GM23338 (cell line): ENCODE data around the gene MAPK8. TPM values are rescaled to one million over a fixed set of nuclear protein-coding genes. Genes with fewer than 3 reads are reported as not detected.

Experiments
- ATAC-seq: fragments of 200-7000 bp; cut with Tn5 transposase; 3 replicates; pipeline ENCODE4 v1.9.1; 2020
- DNase-seq: peaks from one replicate; pipeline ENCODE4 v3.0.0-alpha.2; 2015; ENCODE audit warnings: low spot score
- H2AFZ ChIP-seq: fragments of 200-600 bp; sonication (generic); 2 replicates; pipeline ENCODE4 v1.8.0; 2016; ENCODE audit warnings: antibody characterized with exemption, mild to moderate bottlenecking, moderate library complexity
- H3F3A ChIP-seq: fragments of 200-600 bp; sonication (generic); replicated peaks from 2 replicates; pipeline ENCODE4 v1.8.0; 2017; ENCODE audit warnings: antibody characterized with exemption, mixed run types, low read depth
- H3K27ac ChIP-seq: fragments of 200-600 bp; sonication (generic); 2 replicates; pipeline ENCODE4 v1.6.1; 2016; ENCODE audit warnings: low read depth
- H3K27me3 ChIP-seq: fragments of 200-600 bp; sonication (generic); 2 replicates; pipeline ENCODE4 v1.8.0; 2016; ENCODE audit warnings: mild to moderate bottlenecking, mixed run types, moderate library complexity; ENCODE audit not compliant: insufficient read depth
- H3K36me3 ChIP-seq: fragments of 200-600 bp; sonication (generic); 2 replicates; pipeline ENCODE4 v1.8.0; 2016; ENCODE audit warnings: mild to moderate bottlenecking; ENCODE audit not compliant: insufficient read depth
- H3K4me1 ChIP-seq: fragments of 200-600 bp; sonication (generic); 2 replicates; pipeline ENCODE4 v1.8.0; 2016; ENCODE audit warnings: mild to moderate bottlenecking, moderate library complexity; ENCODE audit not compliant: insufficient read depth
- H3K4me2 ChIP-seq: fragments of 200-600 bp; sonication (generic); 2 replicates; pipeline ENCODE4 v1.7.1; 2017; ENCODE audit warnings: mixed run types
- H3K4me3 ChIP-seq: fragments of 200-600 bp; sonication (generic); 2 replicates; pipeline ENCODE4 v1.6.1; 2016; ENCODE audit warnings: mixed run types
- H3K79me2 ChIP-seq: fragments of 200-600 bp; sonication (generic); replicated peaks from 2 replicates; pipeline ENCODE4 v1.8.0; 2017; ENCODE audit warnings: mild to moderate bottlenecking; ENCODE audit not compliant: insufficient read depth
- H3K9me2 ChIP-seq: fragments of 200-600 bp; sonication (generic); 2 replicates; pipeline ENCODE4 v1.8.0; 2017; ENCODE audit not compliant: insufficient read depth
- H4K20me1 ChIP-seq: fragments of 200-600 bp; sonication (generic); replicated peaks from 2 replicates; pipeline ENCODE4 v1.8.0; 2017; ENCODE audit warnings: mild to moderate bottlenecking; ENCODE audit not compliant: insufficient read depth
- H3K27ac Mint-ChIP-seq: 2 replicates; pipeline ENCODE4 v1.8.0; 2020; ENCODE audit warnings: inconsistent platforms, mild to moderate bottlenecking, moderate library complexity, mixed read lengths
- H3K27me3 Mint-ChIP-seq: 3 replicates; pipeline ENCODE4 v1.8.0; 2022; ENCODE audit warnings: low read depth, mild to moderate bottlenecking, moderate library complexity, mixed read lengths, inconsistent platforms; ENCODE audit not compliant: insufficient read depth, poor library complexity
- H3K36me3 Mint-ChIP-seq: 3 replicates; pipeline ENCODE4 v1.8.0; 2021; ENCODE audit warnings: low read depth, mild to moderate bottlenecking, inconsistent platforms, moderate library complexity, mixed read lengths
- H3K4me1 Mint-ChIP-seq: 3 replicates; pipeline ENCODE4 v1.8.0; 2020; ENCODE audit warnings: mild to moderate bottlenecking, inconsistent platforms, mixed read lengths
- H3K4me3 Mint-ChIP-seq: 3 replicates; pipeline ENCODE4 v1.8.0; 2021; ENCODE audit warnings: moderate library complexity, mild to moderate bottlenecking, inconsistent platforms, mixed read lengths
- H3K9me3 Mint-ChIP-seq: 3 replicates; pipeline ENCODE4 v1.8.0; 2020; ENCODE audit warnings: moderate library complexity, mild to moderate bottlenecking, inconsistent platforms, mixed read lengths
- CREB1 ChIP-seq: fragments of 250-450 bp; sonication (Bioruptor Pico); IDR thresholded peaks from 2 replicates; pipeline ENCODE4 v1.5.0; 2020; ENCODE audit warnings: low read depth, mild to moderate bottlenecking, moderate library complexity
- CTCF ChIP-seq, 2 experiments: fragments of 200-600 bp in 1 of 2; sonication (generic) in 1 of 2; conservative IDR thresholded peaks; 2 replicates each; pipeline versions ENCODE4 v1.5.1 to v1.6.1; 2016 to 2017; ENCODE audit warnings: antibody characterized with exemption in 2 of 2, low read depth in 2 of 2, mild to moderate bottlenecking in 2 of 2, moderate library complexity in 1 of 2
- ETS1 ChIP-seq: IDR thresholded peaks from 2 replicates; pipeline ENCODE4 v1.6.1; 2016; ENCODE audit warnings: antibody characterized with exemption
- EZH2 ChIP-seq: fragments of 200-600 bp; sonication (generic); IDR thresholded peaks from one replicate; pipeline ENCODE4 v1.8.0; 2017; ENCODE audit warnings: antibody characterized with exemption, mild to moderate bottlenecking, low read depth; ENCODE audit not compliant: unreplicated experiment
- EZH2phosphoT487 ChIP-seq: fragments of 200-600 bp; sonication (generic); IDR thresholded peaks from one replicate; pipeline ENCODE4 v1.8.1; 2018; ENCODE audit warnings: antibody characterized with exemption; ENCODE audit not compliant: unreplicated experiment
- JUNB ChIP-seq: IDR thresholded peaks from one replicate; pipeline ENCODE4 v1.6.1; 2016; ENCODE audit warnings: antibody characterized with exemption; ENCODE audit not compliant: unreplicated experiment
- NANOG ChIP-seq: IDR thresholded peaks from 2 replicates; pipeline ENCODE4 v1.6.1; 2016; ENCODE audit warnings: antibody characterized with exemption, borderline replicate concordance
- REST ChIP-seq: IDR thresholded peaks from one replicate; pipeline ENCODE4 v1.6.1; 2018; ENCODE audit warnings: antibody characterized with exemption; ENCODE audit not compliant: unreplicated experiment
- STAT1 ChIP-seq: IDR thresholded peaks from one replicate; pipeline ENCODE4 v1.6.1; 2016; ENCODE audit warnings: antibody characterized with exemption; ENCODE audit not compliant: unreplicated experiment
- ZNF114 ChIP-seq: fragments of 250-450 bp; sonication (Bioruptor Pico); IDR thresholded peaks from 2 replicates; pipeline ENCODE4 v1.5.0; 2020; ENCODE audit warnings: mild to moderate bottlenecking, moderate library complexity
- ZNF331 ChIP-seq: fragments of 250-450 bp; sonication (Bioruptor Pico); IDR thresholded peaks from 2 replicates; pipeline ENCODE4 v1.5.0; 2020; ENCODE audit warnings: low read depth, mild to moderate bottlenecking, moderate library complexity
- polyA plus RNA-seq: library from polyadenylated mRNA; unstranded; fragments of >200 nt; fragmentation: Nextera tagmentation; extraction: Ambion mirVana; gene quantifications from 2 replicates; pipeline ENCODE4 v1.2.1, GENCODE V29; 2016
- total RNA-seq: library from RNA; depleted of rRNA; stranded (reverse); fragments of >200 nt; shearing (Covaris generic); gene quantifications from 2 replicates; pipeline ENCODE4 v1.2.3, GENCODE V29; 2014

Gene MAPK8
- total and polyA plus RNA-seq, 2 experiments from 2014 or later: 52.4 to 73.6 TPM

- no peak overlapping the region for H3K27ac Mint-ChIP-seq
- no peak overlapping the region for H2AFZ ChIP-seq
- DNase-seq (no peak), ATAC-seq (no peak)
- no peak overlapping the region for H3K4me3 Mint-ChIP-seq
- H4K20me1 ChIP-seq: no peaks in the 10 kb centered on the region
- no peak overlapping the region for H3K4me3 ChIP-seq
- H3K27me3 ChIP-seq: no peaks in the 10 kb centered on the region
- no peak for TF ChIP-seq REST
- TF ChIP-seq ZNF331 (CRISPR knock-in tag): no peak
- no peak for TF ChIP-seq CTCF (conservative IDR thresholded peaks at IDR 0.05; ENCODE audit: low read depth in 2 of 2)
- no peak overlapping the region for H3K27ac ChIP-seq
- H3K9me2 ChIP-seq: no peaks in the 10 kb centered on the region
- H3K4me1 ChIP-seq: 0 out of 2 replicates have a peak, but pooled peaks cover 3% of the 10 kb centered on the region
- no peak overlapping the region for H3K4me2 ChIP-seq
- no peaks in the 10 kb centered on the region; the same call in 2 of the 3 replicates for H3K36me3 Mint-ChIP-seq
- H3K4me1 Mint-ChIP-seq: peaks cover 10% of the 10 kb centered on the region; the same call in 2 of the 3 replicates
- H3F3A ChIP-seq: no peaks in the 10 kb centered on the region
- peaks cover 25% of the 10 kb centered on the region for H3K9me3 Mint-ChIP-seq
- H3K79me2 ChIP-seq: no peaks in the 10 kb centered on the region
- no peaks in the 10 kb centered on the region for H3K36me3 ChIP-seq
- H3K27me3 Mint-ChIP-seq: peaks cover 2% of the 10 kb centered on the region
Measured at GRCh38 chr10:48287417-48288391, 18.8 kb upstream of the MAPK8 start.

- H3K9me2 ChIP-seq: no peaks in the 10 kb centered on the region
- H3K4me1 ChIP-seq: 0 out of 2 replicates have a peak, but pooled peaks cover 3% of the 10 kb centered on the region
- no peaks in the 10 kb centered on the region for H3F3A ChIP-seq
- H3K79me2 ChIP-seq: no peaks in the 10 kb centered on the region
- peaks cover 2% of the 10 kb centered on the region for H3K27me3 Mint-ChIP-seq
- H3K36me3 ChIP-seq: no peaks in the 10 kb centered on the region
- H3K4me3 Mint-ChIP-seq: no peak overlapping the region
- no peak overlapping the region for H3K27ac ChIP-seq
- ATAC-seq: no peak
- TF ChIP-seq STAT1: no peak
- TF ChIP-seq ZNF114 (CRISPR knock-in tag): no peak
- no peak for TF ChIP-seq ETS1
- no peak for TF ChIP-seq ZNF331 (CRISPR knock-in tag)
- TF ChIP-seq EZH2: no peak
- no peak for TF ChIP-seq JUNB
- no peak for TF ChIP-seq CREB1 (CRISPR knock-in tag)
- TF ChIP-seq NANOG: no peak
- no peak for TF ChIP-seq EZH2phosphoT487
- H3K4me3 ChIP-seq: no peak overlapping the region
- H3K36me3 Mint-ChIP-seq: no peaks in the 10 kb centered on the region; the same call in 2 of the 3 replicates
- H2AFZ ChIP-seq: no peak overlapping the region
- no peak for DNase-seq
- H3K27ac Mint-ChIP-seq: no peak overlapping the region
- H3K27me3 ChIP-seq: no peaks in the 10 kb centered on the region
- peaks cover 18% of the 10 kb centered on the region for H3K9me3 Mint-ChIP-seq
- peaks cover 10% of the 10 kb centered on the region; the same call in 2 of the 3 replicates for H3K4me1 Mint-ChIP-seq
- H3K4me2 ChIP-seq: no peak overlapping the region
- no peaks in the 10 kb centered on the region for H4K20me1 ChIP-seq
Measured at GRCh38 chr10:48288661-48289060, 17.8 kb upstream of the MAPK8 start.
